ENCODE results near the gene WWOX.

The WWOX gene

DNA sequence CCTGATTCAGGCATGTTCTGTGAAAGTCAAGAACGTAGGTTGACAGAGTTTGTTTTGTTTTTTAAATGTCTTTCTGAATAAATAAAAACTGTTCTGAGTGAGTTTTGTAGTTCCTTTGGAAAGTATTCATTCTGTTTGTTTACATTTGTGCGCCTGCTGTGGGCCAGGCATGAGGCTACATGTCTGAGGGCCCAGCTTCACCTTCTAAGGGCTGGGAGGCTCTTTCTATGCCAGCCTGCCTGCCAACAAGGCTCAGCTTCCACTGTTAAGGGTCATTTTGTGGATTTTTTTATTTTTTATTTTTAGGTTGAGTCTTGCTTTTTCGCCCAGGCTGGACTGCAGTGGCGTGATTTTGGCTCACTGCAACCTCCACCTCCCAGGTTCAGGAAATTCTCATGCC lies 6.1 kb downstream of the WWOX start:
- no peak for DNase-seq (ENCODE audit: low read depth)

DNA sequence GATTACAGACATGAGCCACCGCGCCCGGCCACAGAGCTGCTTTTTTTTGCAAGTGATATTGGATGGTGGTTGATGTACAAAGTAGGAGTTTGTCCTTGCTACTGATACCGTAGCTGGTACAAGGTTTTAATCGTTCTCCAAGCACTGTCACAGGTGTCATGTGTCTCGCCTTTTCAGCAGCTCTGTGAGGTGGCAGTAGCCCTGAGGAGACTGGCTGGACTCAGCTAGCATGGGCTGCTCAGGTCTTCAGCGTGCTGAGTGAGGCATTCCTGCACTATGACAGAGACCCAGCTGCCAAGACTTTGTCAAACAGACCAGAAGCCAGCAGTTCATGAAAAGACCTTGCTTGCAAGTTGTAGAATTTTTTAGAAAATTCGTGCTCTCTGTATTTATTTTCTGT lies 7.2 kb downstream of the WWOX start:
- no peak for DNase-seq (ENCODE audit: low read depth)

DNA sequence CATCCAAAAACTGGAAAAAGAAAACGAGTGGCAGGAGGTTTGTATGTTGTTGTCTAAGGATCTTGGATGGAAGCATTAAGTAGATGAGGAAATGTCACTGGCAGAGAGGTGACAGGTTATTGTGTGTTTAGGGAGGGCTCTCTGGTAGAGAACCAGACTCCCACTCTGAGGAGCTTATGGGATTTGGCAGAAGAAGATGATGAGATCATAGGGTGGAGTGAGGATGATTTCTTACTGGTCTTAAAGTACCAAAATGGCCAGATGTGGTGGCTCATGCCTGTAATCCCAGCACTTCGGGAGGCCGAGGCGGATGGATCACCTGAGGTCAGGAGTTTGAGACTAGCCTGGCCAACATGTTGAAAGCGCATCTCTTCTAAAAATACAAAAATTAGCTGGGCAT lies 9.0 kb downstream of the WWOX start:
- DNase-seq (ENCODE audit: low read depth), result no peak

DNA sequence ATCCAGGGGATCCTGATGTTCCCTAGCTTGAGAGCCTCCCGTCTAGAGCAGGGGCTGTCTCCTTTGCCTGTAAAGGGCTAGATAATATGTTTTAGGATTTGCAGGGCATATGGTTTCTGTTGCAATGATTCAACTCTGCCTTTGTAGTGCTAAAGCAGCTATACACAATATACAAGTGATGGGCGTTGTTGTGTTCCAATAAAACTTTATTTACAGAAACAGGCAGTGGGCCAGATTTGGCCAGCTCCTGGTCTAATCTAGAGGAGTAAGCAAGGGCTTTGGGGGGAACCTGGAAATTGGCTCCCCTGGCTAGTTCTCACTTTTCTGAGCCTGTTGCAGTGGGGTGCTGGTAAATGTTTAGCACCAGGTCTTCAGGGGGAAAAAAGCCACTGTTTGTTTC lies 13.8 kb downstream of the WWOX start:
- no peak for DNase-seq (ENCODE audit: low read depth)

DNA sequence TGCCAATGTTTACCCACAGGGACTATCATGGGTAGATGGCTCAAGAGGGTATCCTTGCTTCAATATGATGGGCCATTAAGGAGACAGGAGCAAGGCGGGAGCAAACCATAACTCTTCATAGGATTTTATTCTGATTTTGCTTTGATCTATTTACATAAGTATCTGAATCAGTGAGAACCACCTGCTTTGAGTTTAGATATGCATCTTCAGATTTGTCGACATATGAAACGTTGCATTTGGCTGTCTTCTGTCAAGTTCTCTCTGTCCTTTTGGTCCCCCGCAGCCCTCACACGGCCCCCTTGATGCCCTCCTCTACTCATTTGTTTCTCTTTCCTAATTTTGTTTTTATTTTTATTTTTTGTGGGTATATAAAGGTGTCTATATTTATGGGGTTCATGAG lies 16.2 kb downstream of the WWOX start:
- DNase-seq (ENCODE audit: low read depth), result no peak

DNA sequence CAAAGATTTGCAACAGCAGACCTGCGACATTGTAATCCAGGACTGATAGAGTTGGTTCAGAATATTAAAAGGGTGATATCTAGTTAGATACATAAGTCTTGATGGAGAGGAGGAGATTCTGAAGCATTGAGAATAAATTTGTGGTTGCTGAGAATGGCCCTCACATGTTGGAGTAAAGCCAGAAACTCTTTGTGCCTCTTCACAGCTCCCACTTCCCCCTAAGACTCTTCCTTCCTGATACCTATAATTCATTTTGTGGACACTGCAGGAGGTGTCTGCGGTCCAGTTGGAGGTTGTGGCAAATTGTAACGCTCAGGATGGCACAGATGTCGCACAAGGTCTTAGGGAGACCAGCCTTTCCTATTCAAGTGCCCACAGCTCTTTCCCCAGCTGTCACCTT lies 17.5 kb downstream of the WWOX start:
- no peak for DNase-seq (ENCODE audit: low read depth)

DNA sequence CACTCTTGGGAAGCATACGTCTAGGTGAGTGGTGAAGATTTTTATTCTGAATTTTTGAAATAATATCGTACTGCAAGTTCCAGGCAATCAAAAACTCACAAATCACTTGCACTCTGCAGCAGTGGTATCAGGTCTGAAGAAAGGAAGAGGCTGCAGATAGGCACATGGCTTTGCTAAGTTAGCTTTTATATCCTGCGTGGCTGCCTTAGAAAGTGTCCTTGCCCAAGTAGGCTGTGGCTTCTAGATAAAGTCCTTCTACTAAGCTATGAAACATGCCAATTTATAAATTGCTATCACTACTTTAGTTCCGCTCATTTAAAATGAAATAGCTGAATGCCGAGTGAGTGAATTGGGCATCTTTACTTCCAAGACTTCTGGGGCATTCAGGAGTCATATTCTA lies 17.9 kb downstream of the WWOX start:
- no peak for DNase-seq (ENCODE audit: low read depth)

DNA sequence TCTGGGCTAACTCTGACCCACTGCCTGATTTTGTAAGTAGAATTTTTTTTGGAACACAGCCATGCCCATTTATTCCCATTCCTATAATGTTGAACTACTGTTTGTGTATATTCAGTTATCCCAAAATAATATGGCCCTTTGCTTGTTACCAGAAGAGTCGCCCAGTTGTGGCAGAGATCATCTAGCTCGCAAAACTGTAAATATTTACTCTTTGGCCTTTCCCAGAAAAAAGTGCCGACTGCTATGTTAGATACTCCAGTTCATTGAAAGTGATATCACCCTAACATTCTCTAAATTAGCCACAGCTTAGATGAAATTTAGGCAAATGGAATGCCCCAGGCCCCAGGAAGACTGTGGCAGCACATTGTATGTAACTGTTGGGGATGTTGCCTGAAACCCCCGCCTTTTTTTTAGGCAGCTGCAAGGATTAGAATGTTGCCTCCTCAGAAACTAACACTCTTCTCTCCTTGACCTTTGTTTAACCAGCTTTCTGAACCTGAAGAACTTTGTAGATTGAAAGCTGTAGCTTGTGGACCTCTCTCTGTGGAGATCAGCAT lies 19.1 kb downstream of the WWOX start:
- DNase-seq (ENCODE audit: low read depth), result no peak

DNA sequence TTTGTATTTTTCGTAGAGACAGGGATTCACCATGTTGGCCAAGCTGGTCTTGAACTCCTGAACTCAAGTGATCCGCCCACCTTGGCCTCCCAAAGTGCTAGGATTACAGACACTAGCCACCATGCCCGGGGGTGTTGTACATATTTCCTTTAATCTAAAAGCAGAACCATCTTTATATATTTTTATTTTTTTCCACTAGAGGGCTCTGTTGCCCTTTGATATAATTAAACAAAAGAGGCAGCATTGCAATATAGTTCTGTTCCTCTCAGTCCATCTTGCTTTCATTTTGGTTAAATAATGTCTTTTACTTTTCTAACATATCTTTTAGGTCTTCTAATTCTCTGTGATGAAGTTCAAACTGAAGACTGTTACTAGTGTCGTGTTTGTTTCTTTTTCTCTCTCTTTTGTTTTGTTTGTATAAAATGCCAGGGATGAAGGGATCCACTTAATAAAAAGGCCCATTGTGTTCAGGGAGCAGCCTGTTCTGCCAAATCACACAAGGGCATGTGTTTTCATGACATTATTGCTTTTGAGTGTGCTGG lies 23.4 kb downstream of the WWOX start:
- DNase-seq (ENCODE audit: low read depth), result no peak

DNA sequence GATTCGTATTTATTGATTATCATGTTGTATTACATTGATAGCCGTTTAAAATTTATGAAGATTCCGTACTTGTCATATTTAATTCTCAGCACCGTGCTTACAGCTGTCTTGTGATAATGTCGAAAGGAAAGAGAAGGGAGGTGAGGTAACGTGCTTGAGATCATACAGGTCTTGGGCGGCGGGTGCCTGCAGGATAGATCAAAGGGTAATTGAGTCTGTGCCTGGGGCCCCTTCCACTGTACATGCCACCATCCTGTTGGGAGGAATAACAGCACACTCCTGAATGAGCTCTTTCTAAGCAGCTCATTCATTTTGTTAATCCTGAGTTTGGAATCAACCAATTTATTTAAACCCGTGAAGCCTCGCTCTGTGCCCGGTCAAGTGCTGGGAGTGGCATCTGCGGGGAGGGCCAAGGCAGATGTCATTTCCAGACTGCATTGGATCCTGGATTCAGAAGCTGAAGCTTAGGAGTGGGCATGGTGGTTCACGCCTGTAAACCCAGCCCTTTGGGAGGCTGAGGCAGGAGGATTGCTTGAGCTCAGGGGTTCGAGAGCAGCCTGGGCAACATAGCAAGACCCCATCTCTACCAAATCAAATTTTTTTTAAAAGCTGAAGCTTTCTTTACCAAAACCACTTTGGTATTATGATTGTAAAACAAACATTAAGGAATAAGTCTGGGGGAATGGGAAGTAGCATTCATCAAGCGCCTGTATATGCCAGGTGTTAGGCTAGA lies 25.8 kb downstream of the WWOX start:
- DNase-seq (ENCODE audit: low read depth), result no peak

DNA sequence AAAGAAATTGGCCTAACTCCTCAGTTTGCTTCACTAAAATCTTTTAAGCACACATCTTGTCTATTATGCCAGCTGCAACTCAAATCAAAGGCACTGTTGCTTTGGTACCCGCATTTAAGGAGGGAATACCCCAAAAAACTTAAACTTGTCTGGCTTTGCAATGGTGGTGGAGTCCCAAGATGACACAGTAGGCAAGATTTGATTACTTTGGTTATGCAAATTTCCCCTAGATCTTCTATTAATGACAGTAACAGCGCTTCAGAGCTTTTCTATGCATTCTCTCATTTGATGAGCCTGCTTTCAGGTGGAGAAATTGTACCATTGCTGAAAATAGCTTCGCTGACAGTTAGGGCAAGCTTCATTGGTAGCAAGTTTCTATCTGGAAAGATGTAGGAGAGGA lies 27.2 kb downstream of the WWOX start:
- DNase-seq (ENCODE audit: low read depth), result no peak

DNA sequence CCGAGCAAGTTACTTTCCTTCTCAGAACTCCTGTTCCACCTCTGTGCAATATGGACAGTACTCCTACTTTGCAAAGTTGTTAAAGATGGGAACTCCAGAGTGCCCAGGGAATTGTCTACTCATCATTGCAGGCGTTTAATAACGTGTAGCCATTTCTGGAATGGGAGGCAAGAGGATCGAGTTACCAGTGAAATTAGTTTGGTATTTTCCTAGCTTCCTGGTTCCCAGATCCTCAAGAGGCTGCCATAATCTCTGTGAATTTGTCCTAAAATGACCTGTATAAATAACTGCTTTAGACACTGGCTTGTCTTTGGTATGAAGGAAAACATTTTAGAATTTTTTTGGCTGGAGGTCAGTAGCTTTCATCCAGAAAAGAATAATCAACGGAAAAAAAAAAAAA lies 27.7 kb downstream of the WWOX start:
- DNase-seq (ENCODE audit: low read depth), result no peak

DNA sequence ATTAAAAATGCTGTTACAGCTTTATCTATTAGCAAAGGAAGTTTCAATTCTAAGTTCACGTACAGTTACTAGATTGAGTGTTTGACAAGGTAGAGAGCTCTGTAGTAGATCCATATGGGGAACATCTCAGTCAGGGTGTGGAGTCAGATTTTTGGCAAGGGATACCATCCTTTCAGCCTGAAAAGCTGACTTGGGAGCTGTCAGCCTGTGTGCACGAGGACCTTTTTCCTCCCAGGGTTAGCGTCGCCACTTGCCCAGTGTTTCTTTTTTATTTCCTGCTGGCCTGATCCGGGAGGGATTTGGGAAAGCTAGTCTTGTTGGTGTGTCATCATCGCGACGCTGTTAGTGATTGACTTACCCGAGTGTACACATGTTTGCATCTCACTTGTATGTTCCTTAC lies 29.5 kb downstream of the WWOX start:
- no peak for DNase-seq (ENCODE audit: low read depth)

DNA sequence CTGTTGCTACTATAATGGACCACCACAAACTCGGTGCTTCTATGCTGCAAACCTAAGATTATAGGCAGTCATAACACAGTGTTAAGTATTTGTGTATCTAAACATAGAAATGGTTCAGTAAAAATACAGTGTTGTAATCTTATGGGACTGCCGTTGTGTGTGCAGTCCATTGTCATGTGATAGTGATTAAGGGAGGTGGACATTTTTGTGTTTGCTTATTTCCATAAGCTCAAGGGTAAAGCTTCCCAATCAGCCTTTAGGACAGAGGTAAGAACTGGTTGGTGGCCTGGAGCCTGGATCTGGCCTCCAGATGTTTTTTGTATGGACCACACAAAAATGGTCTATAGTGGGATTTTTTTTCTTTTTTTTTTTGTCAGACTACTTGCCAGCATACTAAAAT lies 29.9 kb downstream of the WWOX start:
- no peak for DNase-seq (ENCODE audit: low read depth)

DNA sequence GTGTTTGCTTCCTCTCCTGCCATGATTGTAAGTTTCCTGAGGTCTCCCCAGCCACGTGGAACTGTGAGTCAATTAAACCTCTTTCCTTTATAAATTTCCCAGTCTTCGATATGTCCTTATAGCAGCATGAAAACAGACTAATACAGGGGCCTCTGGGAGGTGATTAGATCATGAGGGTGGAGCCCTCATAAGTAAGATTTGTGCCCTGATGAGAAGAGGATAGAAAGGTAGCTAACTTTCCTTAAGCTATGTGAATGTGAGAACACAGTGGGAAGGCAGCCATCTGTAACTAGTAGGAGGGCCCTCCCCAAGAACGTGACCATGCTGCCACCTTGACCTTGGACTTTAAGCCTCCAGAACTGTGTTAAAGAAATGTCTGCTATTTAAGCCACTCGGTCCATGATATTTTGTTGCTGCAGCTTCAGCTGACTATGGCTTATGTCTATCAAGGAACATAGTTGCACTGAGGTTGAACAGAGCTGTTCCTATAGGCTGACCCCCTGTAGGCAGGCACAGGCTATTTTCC lies 30.7 kb downstream of the WWOX start:
- no peak for DNase-seq (ENCODE audit: low read depth)

DNA sequence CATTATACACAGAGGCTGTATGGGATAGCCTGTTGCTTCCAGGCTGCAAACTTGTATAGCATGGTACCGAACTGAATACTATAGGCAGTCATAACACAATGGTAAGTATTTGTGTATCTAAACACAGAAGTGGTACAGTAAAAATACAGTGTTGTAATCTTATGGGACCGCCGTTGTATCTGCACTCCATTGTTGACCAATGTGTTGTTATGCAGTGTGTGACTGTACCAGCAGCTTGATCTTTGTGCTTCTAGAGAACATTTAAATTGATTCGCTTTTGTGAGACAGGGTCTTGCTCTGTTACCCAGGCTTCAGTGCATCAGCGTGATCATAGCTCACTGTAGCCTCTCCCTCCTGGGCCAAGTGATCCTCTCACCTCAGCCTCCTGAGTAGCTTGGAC lies 31.5 kb downstream of the WWOX start:
- DNase-seq (ENCODE audit: low read depth), result no peak

DNA sequence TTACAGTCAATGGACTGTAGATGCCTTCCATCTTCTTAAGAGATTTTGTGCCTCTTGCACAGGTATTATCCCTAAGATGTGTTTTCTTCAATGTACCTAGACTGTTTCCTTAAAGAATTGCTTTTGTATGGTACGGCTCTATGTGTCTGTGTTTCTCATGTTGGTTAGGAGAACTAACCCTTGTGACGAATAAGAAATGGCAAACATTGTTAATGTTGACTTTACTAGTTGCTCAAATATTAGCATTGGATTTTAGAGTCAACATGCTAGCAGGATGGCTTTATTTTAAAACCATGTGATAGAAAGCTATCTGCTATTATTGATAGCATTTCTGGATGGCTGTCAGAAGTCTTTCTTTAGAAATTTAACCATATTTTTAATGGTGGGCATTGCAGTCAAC lies 34.5 kb downstream of the WWOX start:
- DNase-seq (ENCODE audit: low read depth), result no peak

DNA sequence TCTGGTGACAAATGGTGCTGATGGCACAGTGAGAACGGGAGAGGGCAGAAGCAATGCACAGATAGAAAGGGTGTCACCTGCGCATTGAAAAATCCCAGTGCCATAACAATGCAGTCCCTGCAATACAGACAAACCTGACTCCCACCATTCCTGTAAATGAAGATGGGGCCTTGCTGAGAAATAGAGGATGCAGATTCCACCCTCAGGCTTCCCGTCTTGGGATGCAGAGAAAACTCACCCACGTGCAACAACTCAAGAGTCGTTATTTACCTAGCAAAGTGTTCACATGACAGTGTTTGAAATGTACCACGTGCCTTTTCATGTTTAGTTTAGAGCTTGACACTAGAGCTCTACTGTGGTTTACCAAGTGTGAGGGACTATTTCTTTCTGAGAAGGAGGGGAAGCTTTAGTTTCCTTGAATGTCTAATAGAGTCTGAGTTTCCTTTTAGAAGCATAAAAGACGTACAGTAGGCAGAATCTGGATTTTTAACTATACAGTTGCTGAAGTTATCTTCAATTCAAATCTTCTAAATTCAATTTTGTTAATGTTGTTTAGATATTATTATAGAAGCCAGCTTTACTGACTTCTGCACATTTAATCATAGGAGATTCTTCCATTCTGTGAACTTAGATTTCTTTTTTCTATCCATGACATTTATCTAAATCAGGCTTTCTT lies 35.6 kb downstream of the WWOX start:
- DNase-seq (ENCODE audit: low read depth), result no peak

DNA sequence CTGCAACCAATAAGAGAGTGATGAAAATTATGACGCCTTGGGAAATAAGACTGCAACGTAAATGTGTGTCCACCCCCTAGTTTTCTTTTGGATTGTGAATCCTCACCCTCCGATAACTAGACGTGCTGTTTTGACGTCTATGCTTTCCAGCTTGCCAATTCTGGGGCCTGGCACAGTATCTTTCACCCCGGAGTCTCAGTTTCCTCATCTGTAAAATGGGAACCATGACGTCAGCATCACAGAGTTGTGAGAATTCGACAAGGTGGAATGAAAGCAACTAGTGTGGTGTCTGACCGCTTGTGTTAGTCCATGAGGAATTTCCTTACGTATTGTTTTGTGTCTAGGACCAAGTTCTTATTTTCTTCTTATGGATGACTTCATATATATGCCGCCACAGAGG lies 37.7 kb downstream of the WWOX start:
- no peak for DNase-seq (ENCODE audit: low read depth)

DNA sequence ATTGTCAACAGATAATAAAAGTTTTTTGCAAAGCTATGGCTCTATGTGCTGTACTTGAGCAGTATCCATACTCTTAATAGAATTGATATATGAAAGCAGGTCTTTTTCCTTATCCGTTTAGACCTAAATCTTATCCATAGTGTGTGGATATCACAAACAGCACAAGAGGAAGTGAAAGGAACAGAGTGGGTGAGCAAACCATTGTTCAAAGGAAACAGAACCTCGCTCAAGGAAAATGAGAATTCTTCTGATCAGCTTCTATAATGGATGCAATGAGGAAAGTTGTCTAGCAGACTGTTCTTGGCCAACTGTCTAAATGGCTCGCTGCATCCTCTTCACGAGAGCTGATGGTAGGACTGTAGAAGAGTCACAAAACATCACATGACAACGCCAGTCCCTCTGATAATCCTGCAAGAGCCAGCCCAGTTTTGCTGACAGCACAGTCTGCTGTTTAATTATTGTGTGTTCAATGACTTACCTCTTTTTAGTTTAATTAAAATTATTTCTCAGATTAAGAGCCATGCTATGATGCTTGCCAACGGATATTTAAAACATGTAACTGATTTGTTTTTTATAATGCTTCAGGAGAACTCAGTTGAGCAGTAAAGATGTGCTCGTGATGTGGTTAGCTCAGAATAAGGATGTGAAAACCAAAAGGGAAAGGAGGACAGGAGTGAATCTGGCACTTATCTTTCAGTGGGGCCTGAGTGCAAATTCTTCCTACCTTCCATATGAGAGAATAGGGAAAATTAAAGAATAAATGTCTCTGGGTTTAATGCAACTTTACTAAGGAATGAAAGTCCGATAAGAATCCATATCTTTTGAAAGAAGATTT lies 38.5 kb downstream of the WWOX start:
- DNase-seq (ENCODE audit: low read depth), result no peak

DNA sequence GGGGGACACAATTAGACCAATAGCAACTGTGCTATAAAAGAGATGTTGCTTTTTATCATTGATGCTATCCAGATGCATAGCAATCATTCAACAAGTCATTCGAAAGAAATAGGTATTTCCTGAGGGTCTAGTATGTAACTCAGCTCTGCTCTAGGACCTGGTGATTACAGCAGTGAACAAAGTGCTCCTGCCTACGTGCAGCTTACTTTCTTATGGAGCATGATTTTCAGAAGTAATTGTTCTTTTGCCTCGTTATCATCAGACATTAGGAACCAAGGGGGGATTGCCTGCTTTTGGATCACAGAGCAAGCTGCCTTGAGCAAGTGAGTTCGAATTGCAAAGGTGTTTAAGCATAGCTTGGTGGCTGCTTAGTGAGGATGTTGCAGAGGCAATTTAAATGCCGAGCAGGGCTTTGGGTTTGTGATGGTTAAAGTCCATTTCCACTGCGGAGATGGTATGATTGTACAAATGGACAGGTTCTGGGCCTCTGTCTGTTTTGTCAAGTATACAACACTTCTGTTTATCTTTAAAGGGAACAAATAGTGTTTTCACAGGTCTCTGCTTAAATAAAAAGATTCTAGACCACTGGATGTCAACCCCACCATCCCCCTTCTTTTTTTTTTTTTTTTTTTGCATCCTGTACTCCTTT lies 41.5 kb downstream of the WWOX start:
- DNase-seq (ENCODE audit: low read depth), result no peak

DNA sequence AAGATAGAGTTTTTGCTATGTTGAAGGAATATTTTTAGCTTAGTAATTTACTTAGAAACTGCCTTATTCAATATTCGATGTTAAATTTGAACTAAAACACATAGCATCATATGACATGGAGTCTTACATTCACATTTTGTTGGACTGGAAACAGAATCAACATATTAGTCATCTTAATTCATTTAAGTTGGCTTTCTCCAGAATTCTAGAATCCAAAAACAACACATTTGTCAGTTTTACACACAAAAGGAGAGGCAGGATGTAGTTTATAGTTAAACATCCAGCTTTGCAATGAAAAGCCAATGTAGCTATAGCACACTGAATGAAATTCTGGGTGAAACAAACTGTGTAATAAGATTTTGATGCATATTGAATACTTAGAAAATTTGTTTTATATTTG lies 43.3 kb downstream of the WWOX start:
- no peak for DNase-seq (ENCODE audit: low read depth)

All from activated T-helper 1 cell treated with Interleukin-2 at 50 U/mL for 16 hours (primary cell).